Keratinocyte (primary cell): Measurements from ENCODE around the gene SSPN. TPM values are rescaled to one million over a fixed set of nuclear protein-coding genes. Genes with fewer than 3 reads are reported as not detected.

Source experiments
- DNase-seq: peaks from one replicate; pipeline ENCODE4 v3.0.0-alpha.2; 2011; ENCODE audit warnings: low read depth, missing footprints, low spot score
- FAIRE-seq: peaks from 2 replicates; lab custom pipeline; 2011; peaks lifted over from hg19 to GRCh38; lab: Jason Lieb, UNC
- H2AFZ ChIP-seq: 2 replicates; pipeline ENCODE4 v1.6.0; 2012; ENCODE audit warnings: low read length, control low read depth, inconsistent platforms; ENCODE audit not compliant: control insufficient read depth
- H3K27ac ChIP-seq: 2 replicates; pipeline ENCODE4 v1.5.1; 2011; ENCODE audit warnings: low read length; ENCODE audit not compliant: control insufficient read depth, insufficient read depth
- H3K27me3 ChIP-seq: 3 replicates; pipeline ENCODE4 v1.6.0; 2011; ENCODE audit warnings: low read length; ENCODE audit not compliant: control insufficient read depth, insufficient read depth; ENCODE audit errors: extremely low read depth
- H3K36me3 ChIP-seq, 2 experiments: 2 replicates in 1 of 2; 3 replicates in 1 of 2; pipeline ENCODE4 v1.5.1; 2011; ENCODE audit warnings: low read length in 2 of 2, mild to moderate bottlenecking in 1 of 2; ENCODE audit not compliant: control insufficient read depth in 2 of 2, insufficient read depth in 2 of 2; ENCODE audit errors: extremely low read depth in 1 of 2
- H3K4me1 ChIP-seq: 3 replicates; pipeline ENCODE4 v1.5.1; 2011; ENCODE audit warnings: low read length; ENCODE audit not compliant: control insufficient read depth, insufficient read depth; ENCODE audit errors: extremely low read depth
- H3K4me2 ChIP-seq: 3 replicates; pipeline ENCODE4 v1.6.0; 2011; ENCODE audit warnings: low read depth, low read length; ENCODE audit not compliant: control insufficient read depth, insufficient read depth; ENCODE audit errors: extremely low read depth
- H3K4me3 ChIP-seq, 3 experiments: fragments of 200-600 bp in 1 of 3; sonication (generic) in 1 of 3; 2 replicates in 2 of 3; 3 replicates in 1 of 3; pipeline ENCODE4 v1.5.1; 2011 to 2016; ENCODE audit warnings: low read length in 3 of 3, mild to moderate bottlenecking in 3 of 3, control low read depth in 2 of 3, inconsistent platforms in 1 of 3, low read depth in 1 of 3, mixed read lengths in 1 of 3, mixed run types in 1 of 3, moderate library complexity in 1 of 3; ENCODE audit not compliant: control insufficient read depth in 2 of 3, insufficient read depth in 2 of 3; ENCODE audit errors: extremely low read depth in 1 of 3
- H3K79me2 ChIP-seq: 2 replicates; pipeline ENCODE4 v1.6.0; 2012; ENCODE audit warnings: low read length; ENCODE audit not compliant: control insufficient read depth, insufficient read depth
- H3K9ac ChIP-seq: 3 replicates; pipeline ENCODE4 v1.6.0; 2011; ENCODE audit warnings: low read length; ENCODE audit not compliant: control insufficient read depth, insufficient read depth; ENCODE audit errors: extremely low read depth
- H3K9me1 ChIP-seq: 3 replicates; pipeline ENCODE4 v1.6.0; 2011; ENCODE audit warnings: low read length; ENCODE audit not compliant: control insufficient read depth, insufficient read depth; ENCODE audit errors: extremely low read depth
- H3K9me3 ChIP-seq: 2 replicates; pipeline ENCODE4 v1.5.1; 2012; ENCODE audit warnings: low read depth, low read length; ENCODE audit not compliant: control insufficient read depth
- H4K20me1 ChIP-seq: 3 replicates; pipeline ENCODE4 v1.6.0; 2011; ENCODE audit warnings: low read length; ENCODE audit not compliant: control insufficient read depth, insufficient read depth; ENCODE audit errors: extremely low read depth
- EZH2 ChIP-seq: IDR thresholded peaks from one replicate; pipeline ENCODE4 v1.6.1; 2012; ENCODE audit warnings: inconsistent platforms, mild to moderate bottlenecking, low read length, moderate library complexity
- dilution Hi-C: fragments of 300-500 bp; cut with MboI; formaldehyde crosslinking; loops from one replicate; pipeline ENCODE4 v1.7.0; 2020; ENCODE audit warnings: low sequenced_read_pairs; ENCODE audit not compliant: extremely low pct_ligation_motif_present
- polyA plus RNA-seq, 5 experiments: library from polyadenylated mRNA; depleted of rRNA in 3 of 5; stranded (reverse) in 3 of 5; stranded (forward) in 1 of 5; unstranded in 1 of 5; fragments of >200 nt; gene quantifications; 1 replicate in 1 of 5; 2 replicates in 3 of 5; 3 replicates in 1 of 5; pipeline versions ENCODE4 v1.2.1 to v1.2.3, GENCODE V29; 2011 to 2012; ENCODE audit warnings: missing spikeins in 2 of 5, low read depth in 1 of 5, low replicate concordance in 1 of 5
- TF ChIP-seq, protein P1 (sequence below), 3 experiments: IDR thresholded peaks in 1 of 3; conservative IDR thresholded peaks in 1 of 3; optimal IDR thresholded peaks in 1 of 3; 2 replicates in 2 of 3; 3 replicates in 1 of 3; pipeline versions ENCODE3 to v1.5.1; 2011; ENCODE audit warnings: low read length in 3 of 3, mild to moderate bottlenecking in 3 of 3, moderate library complexity in 2 of 3, control low read depth in 1 of 3, inconsistent platforms in 1 of 3; ENCODE audit not compliant: insufficient read depth in 2 of 3; ENCODE audit errors: extremely low read depth in 1 of 3

Gene SSPN
- polyA plus RNA-seq, 1 donor (not counting 4 experiments of a cell fraction or from before 2014, with no cell fraction given): 1.0 TPM

DNA sequence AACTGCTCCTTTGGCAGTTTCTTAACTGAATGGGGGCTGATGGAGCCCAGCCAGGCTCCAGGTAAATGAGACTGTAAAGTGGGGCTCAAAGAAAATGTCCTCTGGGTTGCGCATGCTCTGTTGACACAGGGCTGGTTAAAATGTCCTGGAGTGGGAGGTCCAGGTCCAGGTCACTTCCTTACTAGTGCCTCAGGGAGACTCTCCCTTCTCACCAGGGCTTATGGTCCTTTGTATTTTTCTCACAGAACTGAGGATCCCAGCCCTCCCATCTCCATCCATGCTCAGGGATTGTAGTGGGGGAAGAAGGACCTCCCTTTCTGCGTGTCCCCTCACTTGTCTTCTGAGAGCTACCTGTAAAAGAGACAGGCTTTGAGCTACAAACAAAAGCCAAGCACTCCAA is 77.5 kb downstream of the SSPN start:
- TF ChIP-seq, protein P1, sequence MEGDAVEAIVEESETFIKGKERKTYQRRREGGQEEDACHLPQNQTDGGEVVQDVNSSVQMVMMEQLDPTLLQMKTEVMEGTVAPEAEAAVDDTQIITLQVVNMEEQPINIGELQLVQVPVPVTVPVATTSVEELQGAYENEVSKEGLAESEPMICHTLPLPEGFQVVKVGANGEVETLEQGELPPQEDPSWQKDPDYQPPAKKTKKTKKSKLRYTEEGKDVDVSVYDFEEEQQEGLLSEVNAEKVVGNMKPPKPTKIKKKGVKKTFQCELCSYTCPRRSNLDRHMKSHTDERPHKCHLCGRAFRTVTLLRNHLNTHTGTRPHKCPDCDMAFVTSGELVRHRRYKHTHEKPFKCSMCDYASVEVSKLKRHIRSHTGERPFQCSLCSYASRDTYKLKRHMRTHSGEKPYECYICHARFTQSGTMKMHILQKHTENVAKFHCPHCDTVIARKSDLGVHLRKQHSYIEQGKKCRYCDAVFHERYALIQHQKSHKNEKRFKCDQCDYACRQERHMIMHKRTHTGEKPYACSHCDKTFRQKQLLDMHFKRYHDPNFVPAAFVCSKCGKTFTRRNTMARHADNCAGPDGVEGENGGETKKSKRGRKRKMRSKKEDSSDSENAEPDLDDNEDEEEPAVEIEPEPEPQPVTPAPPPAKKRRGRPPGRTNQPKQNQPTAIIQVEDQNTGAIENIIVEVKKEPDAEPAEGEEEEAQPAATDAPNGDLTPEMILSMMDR (optimal IDR thresholded peaks at IDR 0.05 in 1 of 3, IDR thresholded peaks at IDR 0.05 in 1 of 3, conservative IDR thresholded peaks at IDR 0.05 in 1 of 3; ENCODE audit: extremely low read depth in 1 of 3, insufficient read depth in 2 of 3, low read length in 3 of 3): no peak
- no peak for TF ChIP-seq EZH2
- no peaks in the 10 kb centered on the region for H4K20me1 ChIP-seq
- H3K9ac ChIP-seq: no peak overlapping the region
- peaks cover 50% of the 10 kb centered on the region for H3K4me1 ChIP-seq
- no peak for FAIRE-seq
- no peak overlapping the region for H3K27ac ChIP-seq
- H3K79me2 ChIP-seq: no peaks in the 10 kb centered on the region
- no peak overlapping the region for H3K4me3 ChIP-seq
- H3K9me1 ChIP-seq: no peaks in the 10 kb centered on the region
- no peaks in the 10 kb centered on the region for H3K27me3 ChIP-seq
- dilution Hi-C loops: no loop called here
- H3K9me3 ChIP-seq: no peaks in the 10 kb centered on the region
- H3K36me3 ChIP-seq: no peaks in the 10 kb centered on the region
- no peak overlapping the region for H3K4me2 ChIP-seq
- no peak for DNase-seq
- H2AFZ ChIP-seq: no peak overlapping the region

DNA sequence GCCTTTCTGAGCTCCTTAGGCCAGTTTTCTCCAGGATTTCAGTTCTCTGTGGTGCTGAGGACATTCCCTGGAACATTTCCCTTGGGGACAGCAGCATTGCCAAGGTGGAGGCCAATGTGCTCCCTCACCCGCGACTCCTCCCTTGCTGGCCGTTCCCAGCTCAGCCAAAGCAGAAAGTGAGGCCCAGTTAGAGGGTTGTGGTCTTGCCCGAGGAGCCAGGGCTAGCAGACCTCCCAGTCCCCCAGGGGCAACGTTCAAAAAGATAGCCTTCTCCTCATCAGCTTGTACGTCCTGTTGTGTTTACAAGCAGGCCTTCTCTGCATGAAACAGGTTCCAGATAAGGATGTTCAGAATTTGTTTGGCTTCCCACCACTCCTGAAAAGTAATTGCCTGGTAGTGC is 78.4 kb downstream of the SSPN start:
- no peak overlapping the region for H3K4me3 ChIP-seq
- TF ChIP-seq, protein P1 (optimal IDR thresholded peaks at IDR 0.05 in 1 of 3, IDR thresholded peaks at IDR 0.05 in 1 of 3, conservative IDR thresholded peaks at IDR 0.05 in 1 of 3; ENCODE audit: extremely low read depth in 1 of 3, insufficient read depth in 2 of 3, low read length in 3 of 3): no peak
- TF ChIP-seq EZH2: no peak
- peak overlapping the region; percentile 92 for H3K27ac ChIP-seq
- dilution Hi-C loops: no loop called here
- H3K79me2 ChIP-seq: no peaks in the 10 kb centered on the region
- no peak overlapping the region for H2AFZ ChIP-seq
- H3K36me3 ChIP-seq: no peaks in the 10 kb centered on the region
- no peaks in the 10 kb centered on the region for H3K9me3 ChIP-seq
- FAIRE-seq (no peak), DNase-seq (no peak)
- no peaks in the 10 kb centered on the region for H4K20me1 ChIP-seq
- H3K4me1 ChIP-seq: peaks cover 50% of the 10 kb centered on the region
- H3K9ac ChIP-seq: peak overlapping the region; percentile 74
- peak overlapping the region; percentile 76 for H3K4me2 ChIP-seq
- H3K27me3 ChIP-seq: no peaks in the 10 kb centered on the region
- H3K9me1 ChIP-seq: no peaks in the 10 kb centered on the region
